GM18511 (cell line): ENCODE measurements around the gene LNX2.
"Not testable (repeated sequence)": the region's sequence is repeated elsewhere in the genome, so short reads cannot be mapped to it uniquely, and the experiment has no call there.

Source experiments
- ATAC-seq: cut with Tn5 transposase; IDR thresholded peaks from one replicate; pipeline ENCODE4 v1.9.1; 2021; ENCODE audit warnings: mild to moderate bottlenecking, moderate library complexity; ENCODE audit not compliant: unreplicated experiment

Gene LNX2

GRCh38 chr13:27638001-27638400 is 17.7 kb upstream of the LNX2 start:
- ATAC-seq: no peak

DNA sequence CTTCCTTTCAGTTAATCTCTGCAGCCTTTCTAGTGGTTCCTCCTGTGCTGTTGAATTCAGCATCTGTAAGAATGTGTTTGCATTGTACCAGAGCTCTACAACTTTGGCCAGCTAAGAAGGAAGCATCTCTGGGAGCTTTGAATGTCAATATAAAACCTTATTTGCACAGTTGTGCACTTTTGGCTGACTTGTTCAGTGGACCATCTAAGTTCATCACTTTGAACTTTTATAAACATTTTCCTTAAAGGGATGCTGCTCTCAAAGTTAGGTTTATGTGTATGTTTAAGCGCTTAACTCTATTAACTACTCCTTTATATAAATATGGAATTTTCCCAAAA is 16.9 kb upstream of the LNX2 start:
- no peak for ATAC-seq

DNA sequence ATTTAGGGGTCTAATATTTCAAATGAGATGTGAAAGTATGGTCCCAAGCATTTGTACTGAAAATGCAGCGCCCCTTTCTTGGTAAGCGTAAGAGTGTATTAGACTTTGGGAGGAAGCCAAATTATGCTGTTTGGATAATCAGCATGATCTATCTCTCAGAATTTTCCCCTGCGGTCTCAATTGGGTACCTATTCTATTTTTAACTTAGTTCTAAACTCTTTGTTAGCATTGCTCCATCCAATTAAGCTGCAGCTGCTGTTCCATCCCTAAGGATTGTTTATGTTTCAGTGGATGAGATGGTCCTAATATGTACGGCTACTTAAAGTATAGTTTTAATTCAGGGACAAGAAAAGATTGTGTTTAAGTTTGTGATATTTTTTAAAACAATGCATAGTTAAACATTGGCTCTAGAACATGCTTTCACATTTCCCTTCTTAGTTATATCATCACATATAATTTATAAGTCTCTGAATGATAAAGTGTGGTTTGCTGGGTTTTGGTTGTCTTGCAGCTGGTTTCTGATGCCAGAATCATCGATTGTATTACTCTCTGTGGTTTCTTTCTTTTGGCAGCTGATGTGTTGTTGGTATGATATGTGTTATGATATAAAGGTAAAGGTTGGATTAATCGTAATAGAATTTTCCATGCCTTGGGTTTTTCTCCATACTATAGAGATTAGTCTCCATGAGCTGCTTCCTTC is 16.4 kb upstream of the LNX2 start:
- no peak for ATAC-seq

- no peak for ATAC-seq
These were observed 14.9 kb upstream of the LNX2 start for GRCh38 chr13:27635266-27635665.

DNA sequence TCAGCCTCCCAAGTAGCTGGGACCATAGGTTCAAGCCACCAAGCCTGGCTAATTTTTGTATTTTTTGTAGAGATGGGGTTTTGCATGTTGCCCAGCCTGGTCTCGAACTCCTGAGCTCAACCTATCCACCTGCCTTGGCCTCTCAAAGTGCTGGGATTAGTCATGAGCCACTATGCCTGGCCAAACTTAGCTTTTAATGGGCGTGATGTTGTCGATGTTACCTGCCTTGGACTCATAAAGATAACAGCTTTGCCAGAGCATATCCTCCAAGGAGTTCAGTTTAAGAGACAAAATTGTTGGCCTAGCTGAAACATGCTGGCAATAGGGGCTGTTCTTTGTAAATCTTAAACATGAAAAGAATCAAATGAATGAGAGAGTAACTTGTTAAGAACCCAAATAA is 14.5 kb upstream of the LNX2 start:
- ATAC-seq: no peak

DNA sequence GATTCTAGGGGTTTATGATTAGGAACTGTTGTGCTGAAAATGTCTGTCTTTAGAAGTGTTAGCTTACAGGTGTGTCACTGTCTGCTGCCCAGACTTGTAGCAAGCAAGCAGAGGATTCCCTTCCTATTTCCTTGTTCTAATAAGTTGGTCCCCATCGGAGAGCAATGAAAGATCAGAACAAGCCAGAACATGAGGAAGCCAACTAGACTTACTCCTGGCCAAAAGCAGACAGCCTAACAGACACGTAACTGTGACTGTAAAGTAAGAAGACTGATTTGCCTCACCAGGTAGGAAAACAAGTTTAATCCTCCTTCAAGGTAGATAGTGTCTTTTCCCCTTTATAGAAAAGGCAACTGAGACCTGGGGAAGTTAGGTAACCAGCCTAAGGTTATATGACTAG is 13.9 kb upstream of the LNX2 start:
- no peak for ATAC-seq

- ATAC-seq: no peak
These were observed 12.3 kb upstream of the LNX2 start for GRCh38 chr13:27632648-27633047.

DNA sequence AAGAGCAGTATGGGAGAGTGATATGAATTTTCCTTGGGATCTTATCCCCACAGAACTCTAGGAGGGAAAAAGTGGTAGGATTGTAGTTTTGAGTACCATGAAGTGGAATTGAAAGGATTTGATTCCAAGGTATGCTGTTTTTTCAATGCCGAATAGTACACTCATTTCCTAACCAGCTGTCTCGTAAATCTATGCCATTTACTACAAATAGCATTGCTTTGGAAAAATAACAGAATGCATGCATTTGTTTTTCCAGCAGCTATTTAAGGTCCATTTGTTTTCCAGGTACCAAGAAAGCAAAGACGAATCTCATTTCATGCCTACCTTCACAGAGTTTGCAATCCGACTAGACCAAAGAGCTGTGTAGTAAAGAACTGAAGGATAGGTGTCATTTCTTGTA is 11.9 kb upstream of the LNX2 start:
- ATAC-seq: no peak

GRCh38 chr13:27631665-27632064 is 11.3 kb upstream of the LNX2 start:
- no peak for ATAC-seq

DNA sequence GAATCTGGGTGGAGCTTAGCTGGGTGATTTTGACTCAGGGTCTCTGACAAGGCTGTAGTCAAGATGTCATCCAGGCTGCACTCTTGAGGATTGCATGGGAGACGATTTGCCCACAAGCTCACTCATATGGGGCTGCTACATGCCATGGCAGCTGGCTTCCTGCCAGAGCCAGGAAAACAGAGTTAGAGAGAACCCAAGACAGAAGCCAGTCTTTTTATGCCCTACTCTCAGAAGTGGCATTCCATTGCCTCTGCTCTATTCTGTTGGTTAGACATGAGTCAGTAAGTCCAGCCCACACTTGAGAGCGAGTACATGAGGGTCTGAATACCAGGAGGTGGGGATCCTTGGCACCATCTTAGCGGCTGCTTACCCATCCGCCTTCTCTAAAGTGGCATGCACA is 10.8 kb upstream of the LNX2 start:
- no peak for ATAC-seq

- ATAC-seq: not testable (repeated sequence)
These were observed 8.4 kb upstream of the LNX2 start for GRCh38 chr13:27628766-27629165.

- no peak for ATAC-seq
These were observed 7.8 kb upstream of the LNX2 start for GRCh38 chr13:27628081-27628480.

- ATAC-seq: no peak
These were observed 7.1 kb upstream of the LNX2 start for GRCh38 chr13:27627380-27627779.

DNA sequence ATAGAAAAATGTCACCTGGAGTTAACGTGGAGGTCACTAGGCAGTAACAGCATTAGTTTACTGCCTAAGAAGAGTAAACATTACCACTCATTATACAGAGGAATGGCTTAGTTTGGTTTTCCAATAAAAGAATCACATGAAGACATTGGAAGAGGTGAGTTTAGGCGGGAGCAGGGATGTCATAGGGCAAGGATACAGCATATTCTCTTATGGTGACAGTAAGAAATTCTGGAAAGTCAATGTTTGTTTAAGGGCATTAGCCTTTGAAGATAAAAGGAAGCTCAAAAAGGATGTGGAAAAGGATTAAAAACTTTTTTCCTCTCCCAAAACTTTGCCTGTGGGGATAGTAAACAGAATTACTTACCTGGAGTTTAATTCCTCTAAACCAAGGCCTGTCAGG is 5.5 kb upstream of the LNX2 start:
- no peak for ATAC-seq

DNA sequence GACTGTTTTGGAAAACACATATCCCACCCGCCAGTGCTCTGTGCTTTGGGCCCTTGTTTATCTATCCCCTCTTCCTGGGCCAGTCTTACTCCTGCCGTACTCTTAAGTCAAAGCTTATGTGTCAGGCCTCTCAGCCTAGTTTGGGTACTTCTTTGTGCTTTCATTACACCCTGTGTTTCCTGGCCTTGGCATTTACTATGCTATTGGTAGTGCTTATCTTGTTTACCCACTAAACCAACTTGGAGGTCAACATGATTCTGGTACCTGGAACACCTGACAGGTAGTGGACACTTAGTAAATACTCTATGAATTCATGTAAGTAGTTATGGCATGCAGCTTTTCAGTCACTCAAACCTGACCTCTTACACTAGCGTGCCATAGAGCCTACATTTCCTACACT is 3.7 kb upstream of the LNX2 start:
- ATAC-seq: no peak

GRCh38 chr13:27622881-27623280 is 2.6 kb upstream of the LNX2 start:
- ATAC-seq: no peak

DNA sequence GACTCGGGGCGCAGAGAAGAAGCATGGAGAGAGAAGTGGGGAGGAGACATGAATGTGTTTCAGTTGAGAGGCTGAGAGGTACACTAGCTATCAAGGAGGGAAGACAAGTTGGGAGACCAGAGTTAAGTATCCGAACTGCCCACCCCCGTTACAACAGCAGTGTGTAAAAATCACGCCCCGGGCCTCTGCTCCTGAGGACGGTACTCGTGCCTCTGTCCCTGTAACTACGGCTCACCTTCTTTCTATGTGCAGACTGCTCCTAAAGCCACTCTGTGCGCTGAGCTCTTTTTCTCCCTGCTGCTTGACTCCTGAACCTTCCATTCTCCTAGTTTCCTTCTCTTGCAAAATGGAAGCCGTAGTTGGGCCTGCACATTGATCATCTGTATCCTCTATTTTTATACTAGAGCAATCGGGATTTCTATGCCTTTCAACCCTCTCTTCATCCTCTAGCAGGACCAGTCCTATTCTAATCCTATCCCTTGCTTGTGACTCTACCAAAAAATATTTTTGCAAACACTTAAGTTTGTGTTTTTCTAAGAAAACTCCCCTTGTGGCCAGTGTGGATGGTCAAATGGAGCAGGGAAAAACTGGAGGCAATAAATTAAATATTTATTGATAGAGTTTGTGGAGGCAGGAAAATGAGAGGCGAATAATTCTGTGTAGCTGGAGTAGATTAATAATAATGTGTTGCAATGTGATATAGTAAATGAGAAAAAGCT is 1.9 kb upstream of the LNX2 start:
- ATAC-seq: peak; percentile 0

DNA sequence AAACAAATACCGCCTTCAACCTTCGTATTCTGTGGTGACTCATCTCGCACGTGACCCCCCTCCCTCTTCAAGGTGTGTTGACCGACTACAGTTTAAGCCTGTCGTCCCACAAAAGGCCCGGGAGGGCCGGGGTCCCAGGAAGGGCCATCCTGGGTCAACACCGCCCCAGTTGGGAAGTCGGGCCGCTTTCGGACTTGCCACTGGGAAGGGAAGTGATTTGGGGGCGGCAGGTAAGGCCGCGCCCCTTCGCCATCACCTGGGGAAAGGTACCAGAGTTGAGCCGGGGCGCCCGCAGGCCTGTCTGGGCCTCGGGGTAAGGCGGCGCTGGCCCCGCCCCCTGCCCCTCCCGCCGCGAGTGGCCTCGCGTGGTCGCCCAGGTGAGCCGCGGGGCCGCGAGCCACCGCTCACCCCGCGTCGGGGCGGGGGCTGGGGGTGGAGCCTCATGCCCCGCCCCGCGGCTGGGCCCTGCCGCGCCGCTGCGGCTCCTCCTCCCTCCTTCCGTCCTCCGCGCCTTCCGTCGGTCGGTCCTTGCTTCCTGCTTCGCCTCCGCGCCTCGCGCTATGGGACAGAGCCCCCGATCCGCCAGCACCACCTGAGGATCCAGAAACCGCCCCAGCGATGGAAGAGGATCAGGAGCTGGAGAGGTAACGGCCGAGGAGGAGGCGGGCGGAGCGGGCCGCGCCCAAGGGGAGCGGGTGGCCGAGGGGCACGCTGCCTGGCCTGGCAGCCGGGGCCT is 1.2 kb upstream of the LNX2 start, which contains the start of gene POLR1D:
Gene POLR1D, plus strand, starts transcription at position 527 of the 736 bp plus-strand sequence. Its CDS starts 92 bp downstream, at position 619.
- ATAC-seq: peak; percentile 57

DNA sequence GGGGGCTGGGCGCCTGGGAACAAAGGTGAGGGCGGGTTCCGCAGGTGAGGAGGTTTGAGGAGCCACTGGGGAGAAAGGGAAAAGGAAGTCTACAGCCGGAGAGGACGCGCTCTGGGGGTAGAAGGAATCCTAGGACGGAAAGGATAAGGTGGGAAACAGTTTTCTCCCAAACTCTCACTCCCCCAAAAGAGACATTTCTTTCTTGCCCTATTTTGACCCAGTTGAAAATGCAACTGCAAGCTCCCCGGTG is 712 bp upstream of the LNX2 start:
- no peak for ATAC-seq

GRCh38 chr13:27619728-27620376 is 477 bp downstream of the LNX2 start:
- peak; percentile 40 for ATAC-seq

GRCh38 chr13:27619093-27619727 is 1.1 kb downstream of the LNX2 start:
- no peak for ATAC-seq
